DND-41 (cell line): Measurements from ENCODE around the gene GANAB.

Experiments used
- EZH2 ChIP-seq: IDR thresholded peaks from 3 replicates; pipeline ENCODE4 v1.6.1; 2012; ENCODE audit warnings: borderline replicate concordance, low read depth, mild to moderate bottlenecking, moderate library complexity, low read length, inconsistent platforms; ENCODE audit not compliant: severe bottlenecking
- TF ChIP-seq, protein P1 (sequence below): IDR thresholded peaks from 2 replicates; pipeline ENCODE4 v1.5.1; 2012; ENCODE audit warnings: borderline replicate concordance, low read length, moderate library complexity, mild to moderate bottlenecking; ENCODE audit not compliant: poor library complexity, severe bottlenecking; ENCODE audit errors: extremely low read depth

DNA sequence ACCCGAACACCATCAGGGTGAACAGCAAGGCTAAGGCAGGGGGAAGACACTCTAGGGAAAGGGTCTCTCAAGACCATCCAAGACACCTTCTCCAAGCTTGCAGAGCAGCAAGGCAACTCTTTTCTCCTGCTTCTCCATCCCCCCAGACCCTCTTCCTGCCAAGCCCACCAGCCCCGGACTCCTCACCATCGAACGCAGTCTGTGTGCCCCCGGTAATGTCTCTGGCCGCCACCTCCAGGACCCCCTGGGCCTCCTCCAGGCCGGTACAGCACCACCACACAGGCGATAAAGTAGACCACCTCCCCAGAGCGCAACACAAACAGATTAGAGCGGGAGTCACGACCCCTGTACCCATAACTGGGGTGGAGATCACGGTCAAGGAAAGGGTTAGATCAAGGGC lies 37.6 kb downstream of the GANAB start:
- TF ChIP-seq, protein P1, sequence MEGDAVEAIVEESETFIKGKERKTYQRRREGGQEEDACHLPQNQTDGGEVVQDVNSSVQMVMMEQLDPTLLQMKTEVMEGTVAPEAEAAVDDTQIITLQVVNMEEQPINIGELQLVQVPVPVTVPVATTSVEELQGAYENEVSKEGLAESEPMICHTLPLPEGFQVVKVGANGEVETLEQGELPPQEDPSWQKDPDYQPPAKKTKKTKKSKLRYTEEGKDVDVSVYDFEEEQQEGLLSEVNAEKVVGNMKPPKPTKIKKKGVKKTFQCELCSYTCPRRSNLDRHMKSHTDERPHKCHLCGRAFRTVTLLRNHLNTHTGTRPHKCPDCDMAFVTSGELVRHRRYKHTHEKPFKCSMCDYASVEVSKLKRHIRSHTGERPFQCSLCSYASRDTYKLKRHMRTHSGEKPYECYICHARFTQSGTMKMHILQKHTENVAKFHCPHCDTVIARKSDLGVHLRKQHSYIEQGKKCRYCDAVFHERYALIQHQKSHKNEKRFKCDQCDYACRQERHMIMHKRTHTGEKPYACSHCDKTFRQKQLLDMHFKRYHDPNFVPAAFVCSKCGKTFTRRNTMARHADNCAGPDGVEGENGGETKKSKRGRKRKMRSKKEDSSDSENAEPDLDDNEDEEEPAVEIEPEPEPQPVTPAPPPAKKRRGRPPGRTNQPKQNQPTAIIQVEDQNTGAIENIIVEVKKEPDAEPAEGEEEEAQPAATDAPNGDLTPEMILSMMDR, result no peak
- no peak for TF ChIP-seq EZH2
